Activated T-cell treated with anti-CD3 and anti-CD28 coated beads, Interleukin-2, amount 50 U/mL, for 4 hours (primary cell): ENCODE data around the gene CEP57L1. TPM values are rescaled to one million over a fixed set of nuclear protein-coding genes. Genes with fewer than 3 reads are reported as not detected.
"Not testable (repeated sequence)": the region's sequence is repeated elsewhere in the genome, so short reads cannot be mapped to it uniquely, and the experiment has no call there.

Source experiments
- ATAC-seq, 2 donors: fragments of 200-7000 bp; cut with Tn5 transposase; one replicate each; pipeline ENCODE4 v1.10.0; 2021
- DNase-seq: peaks from one replicate; pipeline ENCODE4 v3.0.0-alpha.2; 2020
- H3K27me3 Mint-ChIP-seq: one replicate; pipeline ENCODE4 v1.8.0; 2021; ENCODE audit warnings: low read depth, mixed read lengths
- H3K36me3 Mint-ChIP-seq: one replicate; pipeline ENCODE4 v1.8.0; 2022; ENCODE audit warnings: mixed read lengths; ENCODE audit not compliant: insufficient read depth
- H3K4me1 Mint-ChIP-seq: one replicate; pipeline ENCODE4 v1.8.0; 2021; ENCODE audit warnings: low read depth, mixed read lengths
- H3K4me3 Mint-ChIP-seq: one replicate; pipeline ENCODE4 v1.8.0; 2021; ENCODE audit warnings: mild to moderate bottlenecking, moderate library complexity, mixed read lengths
- H3K9me3 Mint-ChIP-seq: one replicate; pipeline ENCODE4 v1.8.0; 2021; ENCODE audit warnings: mixed read lengths
- total RNA-seq, 3 donors: library from RNA; stranded (reverse); gene quantifications; one replicate each; pipeline ENCODE4 v1.2.1, GENCODE V29; 2021

CEP57L1 gene
- total RNA-seq, 3 donors from 2014 or later: 7.5 to 8.2 (median 7.6) TPM

DNA sequence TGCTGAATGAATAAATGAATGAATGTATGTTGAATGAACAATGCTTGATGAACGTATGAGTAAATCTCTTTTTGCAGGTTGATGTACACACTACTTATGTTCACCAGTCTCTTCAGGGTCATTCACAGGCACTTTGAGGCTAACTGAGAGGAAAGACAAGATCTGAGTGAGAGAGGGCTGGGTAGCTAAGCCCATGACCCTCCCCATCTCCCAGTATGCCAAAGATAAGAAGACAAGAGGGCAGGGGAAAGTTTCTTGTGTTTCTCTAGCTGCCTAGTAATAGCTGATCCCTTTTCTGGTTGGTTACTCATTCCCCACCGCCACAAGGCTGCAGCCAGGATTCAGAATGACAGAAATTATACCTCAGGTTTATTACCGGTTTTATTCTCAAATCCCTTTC, 90.7 kb downstream of the CEP57L1 start:
- peaks cover 1% of the 10 kb centered on the region for H3K9me3 Mint-ChIP-seq
- no peaks in the 10 kb centered on the region for H3K4me1 Mint-ChIP-seq
- peaks cover 22% of the 10 kb centered on the region for H3K27me3 Mint-ChIP-seq
- ATAC-seq: no peak
- DNase-seq: no peak
- no peaks in the 10 kb centered on the region for H3K36me3 Mint-ChIP-seq
- H3K4me3 Mint-ChIP-seq: no peak overlapping the region

DNA sequence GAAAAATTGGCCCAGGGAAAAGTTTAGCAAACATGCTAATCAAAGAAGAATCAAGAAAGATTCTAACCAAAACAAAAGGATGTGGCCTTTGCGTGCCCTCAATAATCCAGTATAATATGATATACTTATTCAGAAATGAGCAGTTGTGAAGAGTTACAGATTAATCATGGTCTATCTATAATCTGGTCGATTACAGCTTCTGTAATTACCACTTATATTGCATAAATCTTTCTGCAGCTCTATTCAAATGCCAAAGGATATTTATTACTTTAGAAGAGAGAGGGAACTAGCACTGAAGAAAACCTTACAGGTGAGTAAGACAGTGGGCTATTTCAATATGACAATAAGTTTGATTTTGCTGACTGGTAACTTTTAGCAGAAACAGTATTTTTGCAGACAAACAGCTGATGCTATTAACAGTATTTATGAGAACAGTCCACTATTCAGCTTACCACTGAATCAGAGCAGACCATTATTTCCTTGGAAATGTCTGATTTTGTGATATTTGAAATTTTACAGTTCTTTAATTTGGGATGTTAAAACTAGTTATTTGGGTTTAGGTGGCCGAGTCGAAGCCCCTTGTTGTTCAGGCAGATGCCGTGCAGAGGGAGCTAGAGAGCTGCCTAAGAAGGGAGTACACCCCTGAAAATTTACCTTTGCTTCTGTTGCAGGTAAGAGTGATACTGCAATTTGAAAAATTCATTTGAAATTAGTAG, 92.2 kb downstream of the CEP57L1 start:
- no peaks in the 10 kb centered on the region for H3K4me1 Mint-ChIP-seq
- peaks cover 9% of the 10 kb centered on the region for H3K9me3 Mint-ChIP-seq
- H3K36me3 Mint-ChIP-seq: no peaks in the 10 kb centered on the region
- ATAC-seq: peak; percentile 66 to 82
- no peak overlapping the region for H3K4me3 Mint-ChIP-seq
- H3K27me3 Mint-ChIP-seq: peaks cover 15% of the 10 kb centered on the region
- DNase-seq: peak; percentile 59

DNA sequence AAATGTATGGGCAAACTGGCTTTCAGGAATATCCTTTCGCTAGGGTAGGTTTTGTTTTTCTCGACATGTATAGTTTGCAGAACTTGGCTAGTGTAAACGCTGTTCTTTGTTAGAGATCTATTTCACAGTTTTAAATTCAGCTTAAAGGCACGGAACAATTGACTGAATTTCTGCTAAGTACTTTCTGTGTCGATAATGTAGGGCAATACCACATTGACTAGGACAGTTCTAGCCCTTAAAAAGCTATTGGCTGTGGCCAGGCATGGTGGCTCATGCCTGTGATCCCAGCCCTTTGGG, 92.8 kb downstream of the CEP57L1 start:
- no peaks in the 10 kb centered on the region for H3K4me1 Mint-ChIP-seq
- H3K9me3 Mint-ChIP-seq: peaks cover 11% of the 10 kb centered on the region
- no peak for DNase-seq
- no peak overlapping the region for H3K4me3 Mint-ChIP-seq
- no peaks in the 10 kb centered on the region for H3K36me3 Mint-ChIP-seq
- peaks cover 14% of the 10 kb centered on the region for H3K27me3 Mint-ChIP-seq
- ATAC-seq: no peak

DNA sequence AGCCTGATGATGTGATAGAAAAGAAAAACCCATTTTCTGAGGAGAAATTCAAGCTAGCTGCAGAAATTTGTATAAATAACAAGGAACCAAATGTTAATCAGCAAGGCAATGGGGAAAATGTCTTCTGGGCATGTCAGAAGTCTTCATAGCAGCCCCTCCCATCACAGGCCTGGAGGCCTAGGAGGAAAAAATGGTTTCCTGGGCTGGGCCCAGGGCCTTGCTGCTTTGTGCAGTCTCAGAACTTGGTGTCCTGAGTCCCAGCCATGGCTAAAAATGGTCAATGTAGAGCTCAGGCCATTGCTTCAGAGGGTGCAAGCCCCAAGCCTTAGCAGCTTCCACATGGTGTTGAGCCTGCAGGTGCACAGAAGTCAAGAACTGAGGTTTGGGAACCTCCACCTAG, 96.1 kb downstream of the CEP57L1 start:
- peaks cover 11% of the 10 kb centered on the region for H3K9me3 Mint-ChIP-seq
- H3K27me3 Mint-ChIP-seq, DNase-seq, H3K4me1 Mint-ChIP-seq, H3K36me3 Mint-ChIP-seq, ATAC-seq, H3K4me3 Mint-ChIP-seq: not testable (repeated sequence)

DNA sequence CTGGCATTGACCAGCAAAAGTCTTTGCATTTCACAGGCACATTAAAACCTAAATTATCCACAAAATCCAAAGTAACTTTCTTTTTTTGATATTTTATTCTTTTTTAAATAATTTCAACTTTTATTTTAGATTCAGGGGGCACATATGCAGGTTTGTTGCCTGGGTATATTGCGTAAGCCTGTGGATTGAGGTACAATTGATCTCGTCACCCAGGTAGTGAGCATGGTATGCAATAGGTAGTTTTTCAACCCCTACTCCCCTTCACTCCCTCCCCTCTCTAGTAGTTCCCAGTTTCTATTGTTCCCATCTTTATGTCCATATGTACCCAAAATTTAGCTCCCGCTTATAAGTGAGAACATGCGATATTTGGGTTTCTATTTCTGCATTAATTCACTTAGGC, 97.6 kb downstream of the CEP57L1 start:
- H3K36me3 Mint-ChIP-seq: no peaks in the 10 kb centered on the region
- no peaks in the 10 kb centered on the region for H3K27me3 Mint-ChIP-seq
- H3K4me3 Mint-ChIP-seq: no peak overlapping the region
- peaks cover 11% of the 10 kb centered on the region for H3K9me3 Mint-ChIP-seq
- no peak for DNase-seq
- no peaks in the 10 kb centered on the region for H3K4me1 Mint-ChIP-seq
- no peak for ATAC-seq

DNA sequence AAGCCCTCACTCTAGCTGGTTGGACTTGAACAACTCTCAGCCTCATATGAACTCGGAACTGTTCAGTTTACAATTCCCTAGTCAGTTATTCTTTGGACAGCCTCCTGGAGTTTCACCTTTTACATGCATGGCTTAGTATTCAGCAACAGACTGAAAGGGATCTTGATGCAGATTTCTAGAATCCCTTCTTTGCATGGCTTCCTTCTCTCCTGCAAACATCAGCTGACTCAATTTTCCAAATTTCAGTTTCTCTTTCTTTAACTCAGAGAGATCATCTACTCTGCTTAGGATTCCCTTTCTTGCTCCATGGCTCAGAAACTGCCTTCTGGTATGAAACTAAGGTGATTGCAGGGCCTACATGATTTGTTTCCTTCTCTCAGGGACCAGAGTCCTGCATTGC, 99.6 kb downstream of the CEP57L1 start:
- H3K36me3 Mint-ChIP-seq: no peaks in the 10 kb centered on the region

DNA sequence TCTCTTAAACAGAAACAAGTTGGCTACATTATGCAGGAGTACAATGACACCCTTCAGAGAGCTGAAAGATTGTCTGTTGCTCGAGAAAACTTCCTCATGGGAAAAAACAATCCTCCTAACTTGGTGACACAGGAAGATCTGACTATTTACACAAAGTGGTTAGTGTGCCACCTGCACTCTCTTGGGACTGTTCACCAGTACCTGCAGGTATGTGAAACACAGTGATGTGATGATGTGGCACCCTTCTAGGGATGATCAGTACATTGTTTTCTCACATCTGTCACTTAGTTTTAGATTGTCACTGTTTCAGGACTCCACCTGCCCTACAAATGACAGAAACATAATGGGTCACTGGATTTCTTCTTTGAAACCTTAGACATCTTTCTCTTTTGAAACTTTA, 101.8 kb downstream of the CEP57L1 start:
- Mint-ChIP-seq H3K4me1 (no peaks in the 10 kb centered on the region), H3K4me3 (no peak overlapping the region), H3K36me3 (no peaks in the 10 kb centered on the region), H3K27me3 (no peaks in the 10 kb centered on the region), H3K9me3 (peaks cover 7% of the 10 kb centered on the region)
- DNase-seq (no peak), ATAC-seq (no peak)

More for the DNA sequence above, 99.6 kb downstream of the CEP57L1 start:
- ATAC-seq: no peak
- no peaks in the 10 kb centered on the region for H3K4me1 Mint-ChIP-seq
- H3K4me3 Mint-ChIP-seq: no peak overlapping the region
- no peaks in the 10 kb centered on the region for H3K27me3 Mint-ChIP-seq
- no peak for DNase-seq
- peaks cover 11% of the 10 kb centered on the region for H3K9me3 Mint-ChIP-seq

DNA sequence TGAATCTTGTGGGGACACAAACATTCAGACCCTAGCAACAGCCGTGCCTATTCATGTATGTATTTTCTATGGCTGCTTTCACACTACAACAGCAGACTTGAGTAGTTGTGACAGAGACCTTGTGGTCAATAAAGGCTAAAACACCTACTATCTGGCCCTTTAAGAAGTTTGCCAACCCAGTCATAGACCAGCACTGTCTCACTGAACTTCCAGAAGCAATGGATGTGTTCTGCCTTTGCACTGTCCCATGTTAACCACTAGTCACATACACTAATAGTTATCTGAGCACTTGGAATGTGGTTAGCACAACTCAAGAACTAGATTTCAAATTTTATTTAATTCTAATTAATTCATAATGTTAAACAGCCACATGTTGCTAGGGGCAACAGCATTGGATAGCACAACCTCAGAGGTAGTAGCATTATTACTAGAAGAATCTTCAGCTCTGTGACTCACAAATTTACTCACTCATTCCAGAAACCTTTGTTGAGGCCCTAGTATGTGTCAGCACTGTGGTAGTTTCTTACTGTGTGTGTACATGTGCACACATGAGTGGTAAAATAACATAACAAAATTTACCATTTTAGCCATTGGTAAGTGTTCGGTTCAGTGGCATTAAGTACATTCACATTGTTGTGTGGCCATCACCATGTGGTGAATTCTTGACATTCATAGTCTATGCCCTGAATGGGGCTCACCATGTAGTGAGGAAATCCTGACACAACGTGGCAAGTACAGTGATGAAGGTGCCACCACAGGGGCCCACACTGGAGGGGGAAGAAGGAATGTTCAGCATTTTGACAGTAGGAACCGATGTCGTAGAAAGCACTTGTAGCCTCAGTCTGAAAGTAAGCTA, 107.3 kb downstream of the CEP57L1 start:
- Mint-ChIP-seq H3K36me3 (no peaks in the 10 kb centered on the region), H3K9me3 (no peaks in the 10 kb centered on the region), H3K4me1 (peaks cover 5% of the 10 kb centered on the region), H3K4me3 (no peak overlapping the region), H3K27me3 (no peaks in the 10 kb centered on the region)
- no peak for DNase-seq
- peak; percentile 91 to 92 for ATAC-seq

DNA sequence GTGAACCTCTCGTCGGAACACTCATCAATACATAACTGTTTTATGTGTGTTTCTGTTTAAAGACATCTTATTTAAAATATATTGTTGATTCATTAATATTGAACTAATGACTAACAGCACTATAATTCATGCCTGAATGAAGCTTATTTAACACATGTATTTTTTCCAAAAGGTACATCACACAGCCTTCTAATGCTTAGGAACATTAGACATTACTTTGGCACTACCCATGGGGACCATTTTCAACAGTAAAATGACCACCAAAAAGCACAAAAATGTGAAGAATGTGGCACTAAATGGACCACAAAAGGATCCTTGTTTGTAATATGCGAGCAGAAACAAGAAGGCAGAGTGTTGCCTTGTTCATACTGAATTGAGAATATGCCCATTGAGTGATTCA, 109.2 kb downstream of the CEP57L1 start:
- Mint-ChIP-seq H3K9me3 (no peaks in the 10 kb centered on the region), H3K4me1 (peaks cover 5% of the 10 kb centered on the region), H3K4me3 (no peak overlapping the region), H3K27me3 (no peaks in the 10 kb centered on the region), H3K36me3 (no peaks in the 10 kb centered on the region)
- ATAC-seq (no peak), DNase-seq (no peak)

DNA sequence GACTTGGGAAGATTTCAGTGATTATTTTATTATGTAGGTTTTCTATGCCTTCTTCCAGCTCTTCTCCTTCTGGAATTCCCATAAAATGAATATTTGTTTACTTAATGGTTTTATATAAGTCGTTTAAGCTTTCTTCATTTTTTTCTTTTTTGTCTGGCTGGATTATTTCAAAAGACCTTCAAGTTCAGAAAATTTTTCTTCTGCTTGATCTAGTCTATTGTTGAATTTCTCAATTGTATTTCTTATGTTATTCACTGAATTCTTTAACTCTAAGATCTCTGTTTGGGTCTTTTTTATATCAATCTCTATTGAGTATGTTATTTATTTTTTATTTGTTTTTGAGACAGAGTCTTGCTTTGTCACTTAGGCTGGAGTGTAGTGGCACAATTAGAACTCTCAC, 117.4 kb downstream of the CEP57L1 start:
- no peak for ATAC-seq
- H3K4me3 Mint-ChIP-seq: no peak overlapping the region
- no peak for DNase-seq
- H3K9me3 Mint-ChIP-seq: peaks cover 14% of the 10 kb centered on the region
- H3K4me1 Mint-ChIP-seq: no peaks in the 10 kb centered on the region
- peaks cover 13% of the 10 kb centered on the region for H3K27me3 Mint-ChIP-seq
- no peaks in the 10 kb centered on the region for H3K36me3 Mint-ChIP-seq

Other genes starting within 250 kb of the CEP57L1 start
- gene ARMC2, start 247.1 kb upstream of the CEP57L1 start, total RNA-seq: 1 to 10 TPM; 2.2 to 2.8 (median 2.3) TPM
- gene SESN1, start 661 bp upstream of the CEP57L1 start, total RNA-seq: 1 to 10 TPM; 3.9 to 7.0 (median 5.2) TPM